Measurements from ENCODE around the gene PDE8A.

GRCh38 chr15:85005319-85005718, 23.7 kb downstream of the PDE8A start:
- no peak for TF ChIP-seq YY1 (IDR thresholded peaks at IDR 0.05; ENCODE audit: low read depth, low read length)
- no peak for TF ChIP-seq MYC (IDR thresholded peaks at IDR 0.05; ENCODE audit: insufficient read depth, insufficient read length, insufficient replicate concordance, low read length, severe bottlenecking)
